ENCODE data around the gene MBD1.

Gene MBD1

GRCh38 chr18:50287441-50288347, 6.4 kb upstream of the MBD1 start, which contains the start of gene CXXC1:
TSS of gene CXXC1 (minus strand) at chr18:50287692. CDS start at chr18:50287589, 103 bp downstream.
- H3K27me3 ChIP-seq (ENCODE audit: control insufficient read depth, insufficient read depth, low read length) = no peaks in the 10 kb centered on the region
- H3K4me1 ChIP-seq (ENCODE audit: control insufficient read depth, insufficient read depth, low read length) = peaks cover 9% of the 10 kb centered on the region
- peak within 1 kb of the TSS; percentile 88 for H3K9ac ChIP-seq (ENCODE audit: low read length)
- H3K4me3 ChIP-seq (ENCODE audit: low read length) = peak within 1 kb of the TSS; percentile 77
- no peaks in the 10 kb centered on the region for H3K9me3 ChIP-seq (ENCODE audit: control insufficient read depth, low read length)
- H3K36me3 ChIP-seq (ENCODE audit: control insufficient read depth, insufficient read depth, low read length) = no peaks in the 10 kb centered on the region

- peak overlapping the region; percentile 88 for H3K9ac ChIP-seq (ENCODE audit: low read length)
- no peaks in the 10 kb centered on the region for H3K27me3 ChIP-seq (ENCODE audit: control insufficient read depth, insufficient read depth, low read length)
- H3K4me3 ChIP-seq (ENCODE audit: low read length) = peak overlapping the region; percentile 77
- H3K9me3 ChIP-seq (ENCODE audit: control insufficient read depth, low read length) = no peaks in the 10 kb centered on the region
- no peaks in the 10 kb centered on the region for H3K36me3 ChIP-seq (ENCODE audit: control insufficient read depth, insufficient read depth, low read length)
- H3K4me1 ChIP-seq (ENCODE audit: control insufficient read depth, insufficient read depth, low read length) = peaks cover 9% of the 10 kb centered on the region
Measured at GRCh38 chr18:50287028-50287440, 5.7 kb upstream of the MBD1 start.

DNA sequence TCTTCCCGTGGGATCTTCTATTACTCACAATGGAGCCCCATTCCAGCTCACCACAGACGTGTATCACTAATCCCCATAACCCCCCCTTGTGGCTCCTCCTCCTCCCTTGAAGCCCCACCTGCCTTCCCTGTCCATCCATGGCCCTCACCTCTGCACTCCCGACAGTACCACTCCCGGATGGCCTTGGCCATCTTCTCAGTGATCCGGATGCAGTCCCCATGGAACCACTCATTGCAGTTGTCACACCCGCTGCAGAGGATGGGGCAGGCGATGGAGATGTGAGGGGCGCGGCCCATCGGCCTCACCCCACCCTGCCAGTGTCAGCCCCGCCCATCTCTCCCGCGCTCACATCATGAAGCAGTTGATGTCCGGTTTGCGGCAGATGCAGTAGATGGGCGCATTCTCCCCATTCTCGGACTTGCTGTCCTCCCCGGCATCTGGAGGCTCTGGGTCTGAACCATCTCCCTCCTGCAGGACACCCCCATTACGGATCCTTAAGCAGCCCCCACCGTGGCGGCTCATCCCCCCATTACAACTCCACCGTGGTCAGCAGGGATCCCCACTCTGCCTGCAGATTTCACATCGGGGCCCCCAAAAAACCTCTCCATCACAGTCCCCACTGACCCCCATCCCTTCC, 5.2 kb upstream of the MBD1 start:
- no peaks in the 10 kb centered on the region for H3K27me3 ChIP-seq (ENCODE audit: control insufficient read depth, insufficient read depth, low read length)
- peak overlapping the region; percentile 88 for H3K9ac ChIP-seq (ENCODE audit: low read length)
- H3K36me3 ChIP-seq (ENCODE audit: control insufficient read depth, insufficient read depth, low read length) = no peaks in the 10 kb centered on the region
- H3K4me3 ChIP-seq (ENCODE audit: low read length) = peak overlapping the region; percentile 77
- H3K4me1 ChIP-seq (ENCODE audit: control insufficient read depth, insufficient read depth, low read length) = peaks cover 9% of the 10 kb centered on the region
- no peaks in the 10 kb centered on the region for H3K9me3 ChIP-seq (ENCODE audit: control insufficient read depth, low read length)

DNA sequence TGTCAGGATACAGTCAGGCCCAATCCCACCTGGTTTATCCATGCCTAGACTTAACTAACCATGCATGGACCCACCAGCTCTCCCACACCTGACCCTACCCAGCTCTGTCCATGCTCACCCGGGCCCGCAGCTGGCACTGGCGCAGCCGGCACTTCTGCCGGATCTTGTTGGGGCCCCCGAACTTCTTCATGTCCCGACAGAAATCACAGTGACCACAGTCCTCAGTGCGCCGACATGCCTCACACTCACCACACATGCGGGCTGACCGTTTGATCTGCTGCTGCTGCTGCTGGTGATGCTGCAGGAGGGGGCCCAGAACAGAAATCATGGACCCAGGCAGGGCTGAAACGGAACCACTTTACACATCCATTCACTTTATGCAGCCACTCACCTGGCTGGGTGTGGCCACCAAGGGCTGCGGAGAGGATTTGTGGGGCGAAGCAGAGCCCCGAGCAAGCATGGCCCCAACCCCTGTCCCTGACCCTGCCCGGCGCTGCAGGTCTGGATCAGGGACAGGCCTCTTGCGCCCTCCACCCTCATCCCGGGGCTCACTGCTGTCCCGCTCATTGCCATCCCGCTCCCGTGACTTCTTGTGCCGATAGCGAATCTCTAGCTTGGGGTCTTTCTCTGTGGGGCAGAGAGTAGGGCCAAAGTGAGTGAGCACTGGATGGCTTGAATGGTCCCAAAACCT, 4.5 kb upstream of the MBD1 start:
- no peaks in the 10 kb centered on the region for H3K36me3 ChIP-seq (ENCODE audit: control insufficient read depth, insufficient read depth, low read length)
- no peaks in the 10 kb centered on the region for H3K9me3 ChIP-seq (ENCODE audit: control insufficient read depth, low read length)
- H3K4me3 ChIP-seq (ENCODE audit: low read length) = no peak overlapping the region
- no peaks in the 10 kb centered on the region for H3K27me3 ChIP-seq (ENCODE audit: control insufficient read depth, insufficient read depth, low read length)
- no peak overlapping the region for H3K9ac ChIP-seq (ENCODE audit: low read length)
- H3K4me1 ChIP-seq (ENCODE audit: control insufficient read depth, insufficient read depth, low read length) = peaks cover 9% of the 10 kb centered on the region

- Histone ChIP-seq H3K9ac (ENCODE audit: low read length) (no peak overlapping the region), H3K4me1 (ENCODE audit: control insufficient read depth, insufficient read depth, low read length) (peaks cover 16% of the 10 kb centered on the region), H3K36me3 (ENCODE audit: control insufficient read depth, insufficient read depth, low read length) (no peaks in the 10 kb centered on the region), H3K27me3 (ENCODE audit: control insufficient read depth, insufficient read depth, low read length) (no peaks in the 10 kb centered on the region), H3K4me3 (ENCODE audit: low read length) (no peak overlapping the region), H3K9me3 (ENCODE audit: control insufficient read depth, low read length) (no peaks in the 10 kb centered on the region)
Measured at GRCh38 chr18:50285071-50285470, 3.7 kb upstream of the MBD1 start.

- no peaks in the 10 kb centered on the region for H3K9me3 ChIP-seq (ENCODE audit: control insufficient read depth, low read length)
- no peak overlapping the region for H3K4me3 ChIP-seq (ENCODE audit: low read length)
- no peaks in the 10 kb centered on the region for H3K27me3 ChIP-seq (ENCODE audit: control insufficient read depth, insufficient read depth, low read length)
- H3K36me3 ChIP-seq (ENCODE audit: control insufficient read depth, insufficient read depth, low read length) = no peaks in the 10 kb centered on the region
- peaks cover 22% of the 10 kb centered on the region for H3K4me1 ChIP-seq (ENCODE audit: control insufficient read depth, insufficient read depth, low read length)
- no peak overlapping the region for H3K9ac ChIP-seq (ENCODE audit: low read length)
Measured at GRCh38 chr18:50284255-50284885, 3.0 kb upstream of the MBD1 start.

- Histone ChIP-seq H3K9ac (ENCODE audit: low read length) (no peak overlapping the region), H3K9me3 (ENCODE audit: control insufficient read depth, low read length) (no peaks in the 10 kb centered on the region), H3K4me3 (ENCODE audit: low read length) (no peak overlapping the region), H3K27me3 (ENCODE audit: control insufficient read depth, insufficient read depth, low read length) (no peaks in the 10 kb centered on the region), H3K36me3 (ENCODE audit: control insufficient read depth, insufficient read depth, low read length) (no peaks in the 10 kb centered on the region), H3K4me1 (ENCODE audit: control insufficient read depth, insufficient read depth, low read length) (peaks cover 26% of the 10 kb centered on the region)
Measured at GRCh38 chr18:50283469-50284209, 2.3 kb upstream of the MBD1 start.

GRCh38 chr18:50282521-50283335, 1.4 kb upstream of the MBD1 start:
- H3K4me3 ChIP-seq (ENCODE audit: low read length) = no peak overlapping the region
- peaks cover 26% of the 10 kb centered on the region for H3K4me1 ChIP-seq (ENCODE audit: control insufficient read depth, insufficient read depth, low read length)
- no peaks in the 10 kb centered on the region for H3K36me3 ChIP-seq (ENCODE audit: control insufficient read depth, insufficient read depth, low read length)
- H3K9me3 ChIP-seq (ENCODE audit: control insufficient read depth, low read length) = no peaks in the 10 kb centered on the region
- H3K27me3 ChIP-seq (ENCODE audit: control insufficient read depth, insufficient read depth, low read length) = no peaks in the 10 kb centered on the region
- no peak overlapping the region for H3K9ac ChIP-seq (ENCODE audit: low read length)

GRCh38 chr18:50281972-50282520, 723 bp upstream of the MBD1 start:
- Histone ChIP-seq H3K4me3 (ENCODE audit: low read length) (peak overlapping the region; percentile 62), H3K4me1 (ENCODE audit: control insufficient read depth, insufficient read depth, low read length) (peaks cover 26% of the 10 kb centered on the region), H3K27me3 (ENCODE audit: control insufficient read depth, insufficient read depth, low read length) (no peaks in the 10 kb centered on the region), H3K9ac (ENCODE audit: low read length) (peak overlapping the region; percentile 86), H3K9me3 (ENCODE audit: control insufficient read depth, low read length) (no peaks in the 10 kb centered on the region), H3K36me3 (ENCODE audit: control insufficient read depth, insufficient read depth, low read length) (no peaks in the 10 kb centered on the region)

- Histone ChIP-seq H3K4me3 (ENCODE audit: low read length) (peak overlapping the region; percentile 62), H3K4me1 (ENCODE audit: control insufficient read depth, insufficient read depth, low read length) (peaks cover 16% of the 10 kb centered on the region), H3K9ac (ENCODE audit: low read length) (peak overlapping the region; percentile 86), H3K36me3 (ENCODE audit: control insufficient read depth, insufficient read depth, low read length) (peaks cover 7% of the 10 kb centered on the region), H3K27me3 (ENCODE audit: control insufficient read depth, insufficient read depth, low read length) (no peaks in the 10 kb centered on the region), H3K9me3 (ENCODE audit: control insufficient read depth, low read length) (no peaks in the 10 kb centered on the region)
Measured at GRCh38 chr18:50280707-50281294, 522 bp downstream of the MBD1 start.
